ENCODE measurements around the gene PUM2.

- TF ChIP-seq SP1 (IDR thresholded peaks at IDR 0.05) (no peak), JUND (IDR thresholded peaks at IDR 0.05) (no peak)
- TF ChIP-seq, protein P1, sequence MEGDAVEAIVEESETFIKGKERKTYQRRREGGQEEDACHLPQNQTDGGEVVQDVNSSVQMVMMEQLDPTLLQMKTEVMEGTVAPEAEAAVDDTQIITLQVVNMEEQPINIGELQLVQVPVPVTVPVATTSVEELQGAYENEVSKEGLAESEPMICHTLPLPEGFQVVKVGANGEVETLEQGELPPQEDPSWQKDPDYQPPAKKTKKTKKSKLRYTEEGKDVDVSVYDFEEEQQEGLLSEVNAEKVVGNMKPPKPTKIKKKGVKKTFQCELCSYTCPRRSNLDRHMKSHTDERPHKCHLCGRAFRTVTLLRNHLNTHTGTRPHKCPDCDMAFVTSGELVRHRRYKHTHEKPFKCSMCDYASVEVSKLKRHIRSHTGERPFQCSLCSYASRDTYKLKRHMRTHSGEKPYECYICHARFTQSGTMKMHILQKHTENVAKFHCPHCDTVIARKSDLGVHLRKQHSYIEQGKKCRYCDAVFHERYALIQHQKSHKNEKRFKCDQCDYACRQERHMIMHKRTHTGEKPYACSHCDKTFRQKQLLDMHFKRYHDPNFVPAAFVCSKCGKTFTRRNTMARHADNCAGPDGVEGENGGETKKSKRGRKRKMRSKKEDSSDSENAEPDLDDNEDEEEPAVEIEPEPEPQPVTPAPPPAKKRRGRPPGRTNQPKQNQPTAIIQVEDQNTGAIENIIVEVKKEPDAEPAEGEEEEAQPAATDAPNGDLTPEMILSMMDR (IDR thresholded peaks at IDR 0.05; ENCODE audit: low read depth, low read length, missing input control), result no peak
Observed at GRCh38 chr2:20218331-20219320, 132.0 kb downstream of the PUM2 start.

All from liver (tissue), 3 donors.